ENCODE data around the gene PAWR.

Gene PAWR

GRCh38 chr12:79690638-79691510, at the start of gene PAWR:
Gene PAWR (minus strand): TSS chr12:79690964. CDS start chr12:79690244, 720 bp downstream.
- DNase-seq (ENCODE audit: low spot score) = peak; percentile 91

- DNase-seq (ENCODE audit: low spot score) = peak; percentile 62
Measured at GRCh38 chr12:79737875-79738718, 47.3 kb upstream of the PAWR start.

- DNase-seq (ENCODE audit: low spot score) = no peak
Measured at GRCh38 chr12:79732638-79733037, 41.9 kb upstream of the PAWR start.

- no peak for DNase-seq (ENCODE audit: low spot score)
Measured at GRCh38 chr12:79725987-79726386, 35.2 kb upstream of the PAWR start.

GRCh38 chr12:79717006-79717405, 26.2 kb upstream of the PAWR start:
- no peak for DNase-seq (ENCODE audit: low spot score)

GRCh38 chr12:79715308-79715707, 24.5 kb upstream of the PAWR start:
- no peak for DNase-seq (ENCODE audit: low spot score)

- no peak for DNase-seq (ENCODE audit: low spot score)
Measured at GRCh38 chr12:79710707-79711483, 20.1 kb upstream of the PAWR start.

GRCh38 chr12:79707830-79708229, 17.1 kb upstream of the PAWR start:
- no peak for DNase-seq (ENCODE audit: low spot score)

GRCh38 chr12:79706676-79707075, 15.9 kb upstream of the PAWR start:
- no peak for DNase-seq (ENCODE audit: low spot score)

GRCh38 chr12:79706156-79706555, 15.4 kb upstream of the PAWR start:
- DNase-seq (ENCODE audit: low spot score) = no peak

- no peak for DNase-seq (ENCODE audit: low spot score)
Measured at GRCh38 chr12:79698966-79699365, 8.2 kb upstream of the PAWR start.

- no peak for DNase-seq (ENCODE audit: low spot score)
Measured at GRCh38 chr12:79696416-79696815, 5.7 kb upstream of the PAWR start.

- no peak for DNase-seq (ENCODE audit: low spot score)
Measured at GRCh38 chr12:79692860-79693577, 2.3 kb upstream of the PAWR start.

- DNase-seq (ENCODE audit: low spot score) = no peak
Measured at GRCh38 chr12:79691511-79692248, 916 bp upstream of the PAWR start.

GRCh38 chr12:79690142-79690637, 574 bp downstream of the PAWR start:
- DNase-seq (ENCODE audit: low spot score) = no peak

- peak; percentile 79 for DNase-seq (ENCODE audit: low spot score)
Measured at GRCh38 chr12:79689477-79690141, 1.2 kb downstream of the PAWR start.

- DNase-seq (ENCODE audit: low spot score) = no peak
Measured at GRCh38 chr12:79689061-79689476, 1.7 kb downstream of the PAWR start.

- no peak for DNase-seq (ENCODE audit: low spot score)
Measured at GRCh38 chr12:79688376-79689060, 2.2 kb downstream of the PAWR start.

GRCh38 chr12:79687711-79688260, 3.0 kb downstream of the PAWR start:
- no peak for DNase-seq (ENCODE audit: low spot score)

Measured in D341Med (cell line).